Activated gamma-delta T cell (primary cell): ENCODE measurements around the gene PHACTR3.

Experiments
- DNase-seq: peaks from one replicate; lab custom pipeline; 2025; lab: John Stamatoyannopoulos, UW

Gene PHACTR3

GRCh38 chr20:59794555-59794954 lies 190.2 kb downstream of the PHACTR3 start:
- DNase-seq = no peak

DNA sequence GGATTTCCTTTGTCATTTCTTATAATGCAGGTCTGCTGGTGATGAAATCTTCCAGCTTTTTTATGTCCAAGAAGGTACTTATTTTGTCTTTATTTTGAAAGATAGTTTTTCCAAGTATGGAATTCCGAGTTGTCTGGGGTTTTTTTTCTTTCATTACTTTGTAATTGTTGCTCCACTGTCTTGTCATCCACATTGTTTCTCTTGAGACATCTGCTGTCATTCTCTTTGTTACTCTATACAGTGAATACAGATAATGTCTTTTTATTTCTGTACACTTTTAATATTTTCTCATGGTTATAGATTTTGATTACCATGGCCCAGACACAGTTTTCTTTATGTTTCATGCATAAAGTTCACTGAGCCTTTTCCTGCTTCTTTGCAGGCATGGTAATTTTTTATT lies 196.0 kb downstream of the PHACTR3 start:
- no peak for DNase-seq

DNA sequence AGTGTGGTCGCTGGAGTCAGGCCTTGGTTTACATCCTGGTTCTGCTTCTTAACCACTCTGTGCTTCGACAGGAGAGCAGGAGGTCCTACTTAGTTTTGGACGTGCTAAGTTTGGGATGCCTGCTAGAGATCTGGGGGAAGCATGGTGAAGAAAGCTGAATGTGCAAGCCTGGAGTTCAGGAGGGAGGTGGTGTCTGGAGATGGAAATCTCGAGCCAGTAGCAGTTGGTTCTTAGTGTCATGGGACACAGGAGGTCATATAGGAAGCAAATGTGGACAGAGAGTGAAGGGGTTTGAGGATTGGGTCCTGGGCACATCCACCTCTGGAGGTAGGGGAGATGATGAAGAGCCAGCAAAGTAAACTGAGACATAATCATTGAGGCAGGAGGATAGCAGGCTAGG lies 197.7 kb downstream of the PHACTR3 start:
- no peak for DNase-seq

GRCh38 chr20:59802471-59803221 lies 198.3 kb downstream of the PHACTR3 start:
- no peak for DNase-seq

GRCh38 chr20:59804347-59804746 lies 200.0 kb downstream of the PHACTR3 start:
- no peak for DNase-seq

DNA sequence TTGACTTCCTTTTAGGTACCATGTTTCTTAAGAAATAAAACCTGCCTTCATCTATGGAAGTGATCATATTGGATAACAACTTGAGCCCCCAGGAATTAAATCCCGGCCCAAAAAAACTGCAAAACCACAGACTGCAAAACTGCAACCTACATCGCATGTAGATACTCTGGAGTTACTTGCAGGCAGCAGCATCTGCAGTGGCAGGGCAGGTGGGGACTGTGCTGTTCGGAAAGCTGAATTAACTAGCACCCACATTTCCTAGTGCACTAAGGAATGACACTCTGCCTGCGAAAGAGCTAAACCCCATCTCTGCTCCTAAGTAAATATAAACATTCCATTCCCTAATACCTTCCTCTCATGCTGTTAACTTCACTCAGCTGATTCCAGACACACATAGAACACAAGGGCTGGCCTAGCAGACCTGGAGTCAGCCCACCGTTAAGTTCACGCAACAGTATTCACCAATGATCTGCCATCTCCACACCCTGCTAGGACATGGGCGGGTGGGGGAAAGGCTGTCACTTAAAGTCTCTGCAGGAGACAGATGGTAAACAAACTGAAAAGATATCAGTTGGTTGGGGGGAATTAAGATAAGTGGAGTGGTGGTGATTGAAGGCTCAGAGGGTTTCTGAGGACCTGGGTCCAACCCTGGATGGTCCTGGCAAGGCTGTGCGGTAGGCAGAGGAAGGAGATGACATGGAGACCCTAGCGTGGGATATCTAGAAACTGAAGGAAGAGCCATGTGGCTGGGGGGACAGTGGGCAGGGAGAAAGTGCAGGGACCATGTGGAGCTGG lies 200.7 kb downstream of the PHACTR3 start:
- DNase-seq = no peak

- DNase-seq = no peak
Measured at GRCh38 chr20:59805786-59806577, 201.6 kb downstream of the PHACTR3 start.

- DNase-seq = no peak
Measured at GRCh38 chr20:59806578-59806975, 202.2 kb downstream of the PHACTR3 start.

DNA sequence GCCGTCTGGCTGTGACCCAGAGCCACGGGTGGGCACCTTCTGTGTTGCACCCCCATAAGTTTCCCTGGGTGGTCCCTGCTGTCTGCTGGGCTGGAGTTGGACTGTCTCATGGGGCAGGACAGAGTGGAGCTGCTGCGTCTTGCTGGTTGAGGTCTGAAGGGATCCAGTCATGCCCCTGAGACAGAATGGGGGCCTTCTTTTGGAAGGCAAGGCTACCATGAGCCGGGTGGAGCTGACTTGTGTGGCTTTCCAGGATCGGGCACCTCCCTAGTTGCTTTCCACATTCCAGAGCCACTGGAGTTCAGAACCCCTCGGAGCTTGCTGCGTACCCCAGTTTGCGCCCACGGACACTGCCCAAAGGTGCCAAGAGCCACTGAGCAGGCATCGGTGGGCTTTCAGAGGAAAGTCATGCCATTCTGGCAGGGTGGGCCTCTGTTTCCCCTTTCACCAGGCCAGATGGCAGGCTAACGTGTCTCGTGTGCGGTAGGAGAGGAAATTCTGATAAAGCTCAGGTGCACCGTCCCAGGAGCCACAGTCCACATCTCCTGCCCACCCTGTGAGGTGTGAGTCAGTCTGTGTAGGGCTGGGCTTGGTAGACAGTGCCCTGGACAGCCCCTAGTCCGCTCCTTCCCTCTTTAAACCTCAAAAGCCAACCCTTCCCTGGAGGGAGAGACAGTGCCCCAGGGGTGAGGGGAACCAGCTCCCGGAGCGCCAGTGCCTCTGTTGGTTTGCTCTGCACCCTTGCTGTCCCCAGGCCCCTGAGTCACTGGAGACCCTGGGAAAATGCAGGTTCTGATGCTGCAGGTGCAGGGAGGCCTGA lies 203.8 kb downstream of the PHACTR3 start:
- DNase-seq = no peak

DNA sequence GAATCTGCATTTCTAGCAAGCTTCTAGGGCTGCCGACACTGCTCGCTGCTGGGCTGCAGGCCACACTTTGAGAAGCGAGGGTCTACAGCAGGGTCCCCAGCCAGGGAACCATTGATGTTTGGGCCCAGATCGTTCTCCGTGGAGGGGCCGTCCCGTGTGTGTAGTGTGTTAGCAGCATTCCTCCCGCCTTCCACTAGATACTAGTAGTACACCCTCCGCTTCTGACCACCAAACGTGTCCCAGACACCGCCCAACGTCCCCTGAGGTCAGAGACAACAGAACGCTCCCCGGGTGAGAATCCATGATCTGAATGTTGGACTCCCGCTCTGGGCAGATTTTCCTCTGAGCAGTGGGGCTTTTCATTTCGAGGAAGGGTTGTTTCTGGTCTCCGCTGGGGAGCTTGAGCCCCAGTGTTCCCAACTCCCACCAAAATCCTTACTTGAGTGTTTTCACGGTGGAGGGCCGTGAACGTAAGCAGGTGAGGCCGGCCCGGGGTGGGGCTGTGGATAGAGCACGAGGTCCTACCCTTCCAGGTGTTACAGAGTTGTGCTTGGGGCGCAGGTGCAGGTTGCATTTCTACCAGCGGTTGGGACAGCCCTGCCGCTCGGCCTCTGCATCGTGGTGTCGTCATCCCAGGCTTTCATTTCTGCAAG lies 204.5 kb downstream of the PHACTR3 start:
- no peak for DNase-seq

- DNase-seq = no peak
Measured at GRCh38 chr20:59809630-59810448, 205.5 kb downstream of the PHACTR3 start.

DNA sequence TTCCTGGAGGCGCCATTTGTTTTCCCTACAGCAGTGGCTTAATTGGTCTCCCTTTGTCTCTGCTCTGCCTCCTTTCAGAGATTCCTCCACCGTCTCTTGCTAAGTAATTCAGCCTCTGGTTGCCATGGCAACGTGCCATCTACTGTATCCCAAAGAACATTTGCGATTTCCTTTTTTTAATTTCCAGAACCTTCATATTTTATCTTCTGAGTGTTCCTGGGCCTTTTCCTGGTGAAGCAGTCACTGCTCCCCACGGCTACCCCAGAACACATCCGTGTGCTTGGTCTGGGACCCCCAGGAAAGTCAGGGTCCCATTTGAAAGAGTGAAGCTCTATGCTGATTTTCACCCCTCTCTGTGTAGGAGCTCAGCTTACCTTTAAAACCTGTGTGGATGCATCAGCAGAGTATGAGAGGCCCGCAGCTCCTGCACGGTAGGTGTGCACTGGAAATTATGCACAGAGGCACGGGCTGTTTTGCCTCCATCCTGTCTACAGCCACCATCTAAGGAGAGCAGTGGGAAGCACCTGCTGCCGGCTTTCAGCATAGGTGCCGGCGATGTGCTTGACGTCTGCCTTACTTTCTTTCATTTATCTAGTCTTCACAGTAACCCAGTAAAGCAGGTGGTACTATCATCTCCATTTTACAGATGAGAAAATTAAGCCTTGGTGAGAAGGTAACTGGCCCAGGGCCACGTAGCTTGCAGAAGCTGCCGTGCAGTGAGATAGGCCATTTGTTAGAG lies 206.3 kb downstream of the PHACTR3 start:
- DNase-seq = no peak

DNA sequence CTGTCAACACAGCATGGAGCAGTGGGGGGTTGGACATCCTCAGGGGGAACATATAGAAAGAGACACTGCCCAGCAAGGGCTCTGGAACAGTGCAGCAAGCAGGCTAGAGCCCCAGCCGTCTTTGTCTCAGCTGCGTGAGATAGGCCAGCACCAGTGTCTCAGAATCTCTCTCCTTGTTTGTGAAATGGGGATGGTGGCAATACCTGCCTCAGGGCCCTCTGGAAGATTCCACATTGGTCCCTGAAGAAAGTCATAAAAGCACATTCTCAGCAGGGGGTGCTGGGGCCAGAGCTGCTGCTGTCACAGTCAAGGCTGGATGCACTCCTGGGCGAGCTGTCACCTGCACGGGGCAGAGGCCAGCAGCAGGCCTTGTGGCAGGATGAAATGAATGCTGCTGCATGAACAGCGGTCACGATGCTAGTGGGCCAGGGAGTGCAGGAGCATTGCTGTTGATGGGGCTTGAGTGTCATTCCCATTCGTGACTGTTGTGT lies 207.4 kb downstream of the PHACTR3 start:
- DNase-seq = no peak

DNA sequence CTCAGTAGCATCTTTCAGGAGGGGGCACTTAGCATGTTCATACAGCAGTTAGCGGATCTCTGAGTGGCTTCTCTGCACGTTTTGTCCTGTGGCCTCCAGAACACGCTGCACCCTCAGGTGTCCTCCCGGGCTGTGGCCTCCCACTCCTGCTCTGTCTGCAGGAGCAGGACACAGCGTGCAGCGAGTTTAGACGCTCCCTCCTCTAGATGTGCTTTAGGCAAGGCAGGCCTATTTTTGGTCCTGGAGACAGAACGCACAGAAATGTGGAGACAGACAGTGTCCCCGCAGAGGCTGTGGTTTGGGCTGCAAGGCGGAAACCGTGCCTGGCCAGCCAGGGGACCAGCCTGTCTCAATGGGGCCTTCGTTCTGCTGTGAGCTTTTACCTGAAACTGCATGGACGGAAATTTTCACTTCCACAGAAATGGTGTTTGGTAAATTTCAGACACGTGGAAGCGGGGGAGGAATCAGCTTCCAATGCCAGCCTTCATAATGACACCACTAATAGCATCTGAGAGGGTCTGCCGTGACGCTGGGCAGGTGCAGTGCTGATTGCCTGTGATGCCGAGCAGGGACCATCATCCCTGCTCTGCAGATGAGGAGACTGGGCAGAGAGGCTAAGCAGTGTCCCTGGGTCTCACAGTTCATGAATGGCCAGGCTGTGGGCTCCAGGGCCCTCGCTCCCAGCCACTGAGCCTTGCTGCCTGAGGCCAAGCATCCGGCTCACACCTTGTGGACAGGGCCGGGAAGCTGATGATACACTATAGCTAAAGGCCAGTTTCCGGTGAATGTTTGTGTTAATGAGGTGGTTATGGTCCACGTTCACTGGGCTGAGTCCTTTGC lies 208.2 kb downstream of the PHACTR3 start:
- DNase-seq = no peak

- no peak for DNase-seq
Measured at GRCh38 chr20:59813126-59813947, 209.0 kb downstream of the PHACTR3 start.

DNA sequence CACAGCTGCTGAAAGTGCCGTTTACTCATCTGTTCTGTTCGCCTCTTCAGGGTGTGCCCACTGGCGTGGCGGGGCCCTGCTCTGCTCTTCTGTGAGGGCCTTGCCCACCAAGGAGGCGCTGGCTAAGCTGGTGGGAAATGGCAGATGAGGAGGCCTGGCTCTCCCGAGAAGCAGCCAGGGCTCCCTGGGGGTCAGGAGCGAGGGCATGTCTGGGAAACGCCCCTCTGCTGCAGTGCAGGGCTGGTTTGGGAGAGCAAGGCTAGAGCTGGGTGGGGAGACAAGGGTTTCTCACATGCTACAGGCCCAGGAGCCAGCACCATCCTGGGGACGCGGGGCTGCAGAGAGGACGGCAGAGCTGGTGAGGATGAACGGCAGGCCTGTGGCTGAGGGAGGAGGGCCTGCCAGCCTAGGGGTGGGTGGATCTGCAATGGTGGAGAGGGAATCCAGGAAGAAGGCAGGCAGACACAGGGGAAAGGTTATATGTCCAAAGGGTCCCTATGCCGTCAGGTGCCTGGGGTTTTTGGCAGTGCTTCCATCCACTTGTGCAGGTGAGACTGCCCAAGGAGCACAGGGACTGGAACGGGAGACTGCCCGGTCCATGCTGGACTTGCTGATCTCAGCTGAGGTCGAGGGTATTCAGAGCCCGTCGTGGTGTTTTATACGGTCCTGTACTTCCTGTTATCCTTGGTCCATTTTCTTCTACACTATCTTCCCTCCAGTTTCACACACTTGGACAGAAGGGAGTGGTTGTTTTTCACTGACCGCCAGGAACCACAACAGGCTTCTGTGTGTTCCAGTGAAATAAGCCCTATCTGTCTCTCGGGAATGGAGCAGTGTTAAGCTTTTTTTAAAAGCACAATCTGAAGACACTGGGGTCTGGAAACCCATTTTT lies 209.9 kb downstream of the PHACTR3 start:
- no peak for DNase-seq
